ENCODE data around the gene ZNF619.

The ZNF619 gene

GRCh38 chr3:40518848-40519247 is 41.9 kb downstream of the ZNF619 start:
- no peak overlapping the region for H3K27ac ChIP-seq
- TF ChIP-seq, protein P1, sequence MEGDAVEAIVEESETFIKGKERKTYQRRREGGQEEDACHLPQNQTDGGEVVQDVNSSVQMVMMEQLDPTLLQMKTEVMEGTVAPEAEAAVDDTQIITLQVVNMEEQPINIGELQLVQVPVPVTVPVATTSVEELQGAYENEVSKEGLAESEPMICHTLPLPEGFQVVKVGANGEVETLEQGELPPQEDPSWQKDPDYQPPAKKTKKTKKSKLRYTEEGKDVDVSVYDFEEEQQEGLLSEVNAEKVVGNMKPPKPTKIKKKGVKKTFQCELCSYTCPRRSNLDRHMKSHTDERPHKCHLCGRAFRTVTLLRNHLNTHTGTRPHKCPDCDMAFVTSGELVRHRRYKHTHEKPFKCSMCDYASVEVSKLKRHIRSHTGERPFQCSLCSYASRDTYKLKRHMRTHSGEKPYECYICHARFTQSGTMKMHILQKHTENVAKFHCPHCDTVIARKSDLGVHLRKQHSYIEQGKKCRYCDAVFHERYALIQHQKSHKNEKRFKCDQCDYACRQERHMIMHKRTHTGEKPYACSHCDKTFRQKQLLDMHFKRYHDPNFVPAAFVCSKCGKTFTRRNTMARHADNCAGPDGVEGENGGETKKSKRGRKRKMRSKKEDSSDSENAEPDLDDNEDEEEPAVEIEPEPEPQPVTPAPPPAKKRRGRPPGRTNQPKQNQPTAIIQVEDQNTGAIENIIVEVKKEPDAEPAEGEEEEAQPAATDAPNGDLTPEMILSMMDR (conservative IDR thresholded peaks at IDR 0.05) = no peak

DNA sequence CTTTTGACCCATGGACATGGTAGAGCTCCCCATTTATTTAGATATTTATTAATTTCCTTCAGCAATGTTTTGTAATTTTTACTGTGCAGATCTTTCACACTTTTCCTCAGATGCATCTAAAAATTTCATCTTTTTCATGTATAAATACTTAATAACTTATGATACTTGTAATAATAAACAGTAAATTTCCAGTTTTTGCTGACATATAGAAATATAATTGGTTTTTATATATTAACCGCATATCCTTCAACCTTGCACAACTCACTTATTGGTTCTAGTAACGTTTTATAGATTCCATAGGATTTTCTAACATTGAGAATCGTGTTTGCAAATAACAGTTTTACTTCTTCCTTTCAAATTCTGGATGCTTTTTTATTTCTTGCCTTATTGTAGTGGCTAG is 44.3 kb downstream of the ZNF619 start:
- no peak overlapping the region for H3K27ac ChIP-seq
- TF ChIP-seq, protein P1 (conservative IDR thresholded peaks at IDR 0.05) = no peak

GRCh38 chr3:40523781-40524180 is 46.9 kb downstream of the ZNF619 start:
- TF ChIP-seq, protein P1 (conservative IDR thresholded peaks at IDR 0.05) = no peak
- peak overlapping the region; percentile 86 for H3K27ac ChIP-seq

DNA sequence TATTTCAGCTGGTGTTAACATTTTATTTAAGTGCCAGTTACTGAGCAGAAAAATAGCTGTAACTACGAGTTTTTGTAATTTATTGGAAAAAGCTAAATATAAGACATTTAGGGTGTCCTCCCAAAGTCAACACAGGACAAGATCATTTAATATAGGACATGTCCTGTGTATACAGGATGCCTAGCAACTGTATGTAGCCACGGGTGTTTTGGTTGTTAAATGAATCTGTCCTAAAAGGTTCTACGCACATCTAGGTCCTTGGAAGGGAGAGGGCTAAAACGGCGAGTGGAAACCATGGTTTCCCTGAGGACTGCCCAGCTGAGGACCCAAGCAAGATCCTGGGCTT is 47.3 kb downstream of the ZNF619 start:
- TF ChIP-seq, protein P1 (conservative IDR thresholded peaks at IDR 0.05) = no peak
- H3K27ac ChIP-seq = peak overlapping the region; percentile 86

DNA sequence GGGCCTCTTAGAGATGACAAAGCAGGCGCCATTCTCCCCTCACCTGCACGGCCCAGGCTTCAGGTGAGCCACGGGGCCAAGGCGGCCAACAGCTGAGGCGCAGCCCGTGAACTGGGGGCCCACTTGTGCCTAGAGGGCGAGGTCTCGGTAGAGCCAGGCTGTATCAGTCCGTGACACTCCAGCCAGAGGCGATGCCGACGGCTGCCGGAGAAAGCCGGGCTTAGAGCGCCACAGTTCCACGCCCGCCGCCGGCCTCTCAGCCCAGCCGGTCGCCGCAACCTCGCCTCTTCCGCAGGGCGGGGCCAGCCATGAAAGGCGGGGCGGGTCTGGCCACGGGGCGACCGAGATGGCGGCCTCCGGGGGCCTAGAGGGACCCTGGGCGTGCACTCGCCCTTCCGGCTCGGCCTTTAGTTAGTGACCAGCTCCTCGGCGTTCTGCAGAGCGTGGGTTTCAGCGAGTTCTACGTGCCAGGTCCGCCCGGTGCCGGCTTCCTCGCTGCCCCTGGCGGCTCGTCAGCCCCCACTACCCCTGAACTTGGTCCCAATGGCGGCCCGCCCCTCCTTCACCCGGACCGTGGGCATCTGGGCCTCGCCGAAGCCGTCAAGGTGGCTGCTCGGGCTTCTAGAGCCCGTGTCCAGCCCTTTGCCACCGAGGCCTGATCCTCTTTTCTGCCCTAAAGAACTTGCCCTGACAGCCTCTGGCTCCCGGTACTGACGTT is 47.8 kb downstream of the ZNF619 start, which contains the start of gene ZNF621:
Gene ZNF621 (plus strand): TSS at position 393 of the 718 bp plus-strand sequence. CDS start 881 bp downstream, outside the sequence.
- TF ChIP-seq, protein P1 (conservative IDR thresholded peaks at IDR 0.05) = no peak
- H3K27ac ChIP-seq = peak within 1 kb of the TSS; percentile 86

DNA sequence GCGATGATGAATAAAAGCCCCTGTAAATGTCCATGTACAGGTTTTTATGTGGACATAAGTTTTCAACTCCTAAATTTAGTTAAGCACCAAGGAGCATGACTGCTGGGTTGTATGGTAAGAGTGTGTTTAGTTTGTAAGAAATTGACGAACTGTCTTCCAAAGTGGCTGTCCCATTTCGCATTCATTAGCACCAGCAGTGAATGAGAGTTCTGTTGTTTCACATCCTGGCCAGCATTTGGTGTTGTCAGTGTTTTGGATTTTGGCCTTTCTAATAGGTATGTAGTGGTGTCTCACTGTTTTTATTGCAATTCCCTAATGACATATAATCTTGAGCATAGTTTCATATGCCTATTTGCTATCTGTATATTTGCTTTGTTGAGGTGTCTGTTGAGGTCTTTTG is 51.5 kb downstream of the ZNF619 start:
- TF ChIP-seq, protein P1 (conservative IDR thresholded peaks at IDR 0.05) = no peak
- H3K27ac ChIP-seq = no peak overlapping the region

GRCh38 chr3:40532252-40532651 is 55.3 kb downstream of the ZNF619 start:
- no peak overlapping the region for H3K27ac ChIP-seq
- TF ChIP-seq, protein P1 (conservative IDR thresholded peaks at IDR 0.05) = no peak
